Ovary (tissue), 9 donors: Measurements from ENCODE around the gene UNCX. TPM values are rescaled to one million over a fixed set of nuclear protein-coding genes. Genes with fewer than 3 reads are reported as not detected.

Source experiments
- DNase-seq, 5 donors: peaks; one replicate each; pipeline ENCODE4 v3.0.0-alpha.2; 2019 to 2020
- H3K27ac ChIP-seq, 2 donors: fragments of 200-600 bp; one replicate each; pipeline versions ENCODE4 v1.5.1 to v1.8.0; 2019 to 2022
- H3K27me3 ChIP-seq: fragments of 200-600 bp; one replicate; pipeline ENCODE4 v1.8.0; 2022
- H3K36me3 ChIP-seq: fragments of 200-600 bp; sonication (generic); one replicate; pipeline ENCODE4 v1.5.1; 2019
- H3K4me1 ChIP-seq: one replicate; pipeline ENCODE4 v1.8.1; 2013; ENCODE audit warnings: mild to moderate bottlenecking, moderate library complexity; ENCODE audit not compliant: insufficient read depth
- H3K4me3 ChIP-seq: fragments of 200-600 bp; sonication (generic); one replicate; pipeline ENCODE4 v1.5.1; 2017
- H3K9me3 ChIP-seq, 2 donors: fragments of 200-600 bp in 1 of 2; sonication (generic) in 1 of 2; one replicate each; pipeline versions ENCODE4 v1.5.1 to v1.8.1; 2013 to 2019; ENCODE audit warnings: mild to moderate bottlenecking in 1 of 2, moderate library complexity in 1 of 2
- CTCF ChIP-seq, 3 donors: fragments of 450-650 bp in 2 of 3; fragments of 200-600 bp in 1 of 3; IDR thresholded peaks; one replicate each; pipeline versions ENCODE4 v1.5.1 to v1.8.0; 2016 to 2022; ENCODE audit warnings: antibody characterized with exemption in 3 of 3, mild to moderate bottlenecking in 1 of 3
- EP300 ChIP-seq: sonication (generic); formaldehyde crosslinking; IDR thresholded peaks from one replicate; pipeline ENCODE4 v1.6.1; 2017; ENCODE audit warnings: antibody characterized with exemption
- POLR2A ChIP-seq: fragments of 450-650 bp; IDR thresholded peaks from one replicate; pipeline ENCODE4 v1.6.1; 2017; ENCODE audit warnings: antibody characterized with exemption, mild to moderate bottlenecking, moderate library complexity
- WGBS, 3 donors: extraction: QIAGEN DNeasy Blood & Tissue Kit in 1 of 3; methylation state at CpG; one replicate each; pipeline versions ENCODE4 v1.1.5 to v1.1.7; 2013 to 2017; 5-methylcytosine and 5-hydroxymethylcytosine counted together
- intact Hi-C, 4 donors: fragments of 100-400 bp; cut with DNase I; formaldehyde crosslinking; loops; one replicate each; pipeline versions ENCODE4 v1.11.0 to v1.15.1; 2022 to 2023
- polyA plus RNA-seq, 2 donors: library from polyadenylated mRNA; stranded (reverse); fragments of 200-250 nt in 1 of 2; fragments of 350-450 nt in 1 of 2; fragmentation: Illumina TruSeq in 1 of 2; extraction: RNeasy Lipid Tissue Mini Kit (QIAGEN cat#74804) in 1 of 2; gene quantifications; one replicate each; pipeline ENCODE4 v1.2.3, GENCODE V29; 2013 to 2014
- total RNA-seq, 7 donors: library from RNA; depleted of rRNA in 2 of 7; stranded (reverse); fragments of >200 nt in 2 of 7; fragmentation: NEBNext Ultra II Directional in 3 of 7; extraction: Animal tissue kit (Norgen Biotek cat#: 25700) in 3 of 7; gene quantifications; one replicate each; pipeline versions ENCODE4 v1.1.0 to v1.2.4, GENCODE V29; 2016 to 2023
- donor health status: DM: no; HTN: no; CAD: no; lungs with moderate emphysema.
- donor health status: DM: no; HTN: no; CAD: no.
- donor health status: Bipolar disorder and iron deficiency.
- donor health status: DM: yes; HTN: yes; CAD: no.
- donor health status: DM: no; HTN: no; CAD: no.
- donor health status: DM: yes; HTN: yes; CAD: no.

UNCX gene
- total and polyA plus RNA-seq, 9 donors: not detected

GRCh38 chr7:1226186-1226901 is 6.3 kb upstream of the UNCX start:
- 18 to 26% (median 20%) methylated on average over 19 to 23 of the region's 23 CpGs for WGBS, 3 donors
- Histone ChIP-seq H3K27me3 (peaks cover 12% of the 10 kb centered on the region), H3K27ac (no peak overlapping the region), H3K4me1 (no peaks in the 10 kb centered on the region), H3K36me3 (no peaks in the 10 kb centered on the region), H3K9me3 (no peaks in the 10 kb centered on the region), H3K4me3 (no peak overlapping the region)
- no peak for DNase-seq
- TF ChIP-seq POLR2A (no peak), EP300 (no peak), CTCF (IDR thresholded peaks at IDR 0.05) (no peak)
- intact Hi-C loops: loop anchor here (5.0 to 10.0 kb wide), 3 partner anchors 208 to 248 kb away; no protein-coding TSS in a partner anchor

GRCh38 chr7:1227071-1227804 is 5.4 kb upstream of the UNCX start:
- no peaks in the 10 kb centered on the region for H3K9me3 ChIP-seq
- no peaks in the 10 kb centered on the region for H3K36me3 ChIP-seq
- TF ChIP-seq EP300 (no peak), POLR2A (no peak), CTCF (IDR thresholded peaks at IDR 0.05) (no peak)
- 26 to 41% (median 40%) methylated on average over 24 to 25 of the region's 25 CpGs for WGBS, 3 donors
- no peak overlapping the region for H3K27ac ChIP-seq
- H3K27me3 ChIP-seq: peaks cover 13% of the 10 kb centered on the region
- no peaks in the 10 kb centered on the region for H3K4me1 ChIP-seq
- intact Hi-C loops: loop anchor here (5.0 to 10.0 kb wide), 3 partner anchors 208 to 248 kb away; no protein-coding TSS in a partner anchor
- no peak for DNase-seq
- no peak overlapping the region for H3K4me3 ChIP-seq

GRCh38 chr7:1227814-1228544 is 4.7 kb upstream of the UNCX start:
- no peaks in the 10 kb centered on the region for H3K4me1 ChIP-seq
- no peak overlapping the region for H3K4me3 ChIP-seq
- WGBS, 3 donors: 10 to 12% (median 11%) methylated on average over 13 of the region's 13 CpGs
- H3K9me3 ChIP-seq: no peaks in the 10 kb centered on the region
- intact Hi-C loops: loop anchor here (5.0 to 10.0 kb wide), 3 partner anchors 207 to 247 kb away; no protein-coding TSS in a partner anchor
- no peaks in the 10 kb centered on the region for H3K36me3 ChIP-seq
- H3K27me3 ChIP-seq: peaks cover 13% of the 10 kb centered on the region
- H3K27ac ChIP-seq: no peak overlapping the region
- TF ChIP-seq CTCF (IDR thresholded peaks at IDR 0.05): no peak
- no peak for TF ChIP-seq POLR2A
- no peak for TF ChIP-seq EP300
- DNase-seq: no peak

GRCh38 chr7:1228545-1229201 is 4.0 kb upstream of the UNCX start:
- Histone ChIP-seq H3K36me3 (no peaks in the 10 kb centered on the region), H3K27me3 (peaks cover 15% of the 10 kb centered on the region), H3K4me3 (no peak overlapping the region), H3K9me3 (no peaks in the 10 kb centered on the region), H3K4me1 (no peaks in the 10 kb centered on the region), H3K27ac (no peak overlapping the region)
- TF ChIP-seq POLR2A (no peak), EP300 (no peak), CTCF (IDR thresholded peaks at IDR 0.05) (no peak)
- no peak for DNase-seq
- intact Hi-C loops: loop anchor here (5.0 to 10.0 kb wide), 3 partner anchors 206 to 246 kb away; no protein-coding TSS in a partner anchor
- 12 to 14% (median 14%) methylated on average over 17 of the region's 17 CpGs for WGBS, 3 donors
